NCI-H1694 (cell line): ENCODE results near the gene CHPF2.

Experiments
- DNase-seq: peaks from one replicate; lab custom pipeline; 2025; lab: John Stamatoyannopoulos, UW

CHPF2 gene

DNA sequence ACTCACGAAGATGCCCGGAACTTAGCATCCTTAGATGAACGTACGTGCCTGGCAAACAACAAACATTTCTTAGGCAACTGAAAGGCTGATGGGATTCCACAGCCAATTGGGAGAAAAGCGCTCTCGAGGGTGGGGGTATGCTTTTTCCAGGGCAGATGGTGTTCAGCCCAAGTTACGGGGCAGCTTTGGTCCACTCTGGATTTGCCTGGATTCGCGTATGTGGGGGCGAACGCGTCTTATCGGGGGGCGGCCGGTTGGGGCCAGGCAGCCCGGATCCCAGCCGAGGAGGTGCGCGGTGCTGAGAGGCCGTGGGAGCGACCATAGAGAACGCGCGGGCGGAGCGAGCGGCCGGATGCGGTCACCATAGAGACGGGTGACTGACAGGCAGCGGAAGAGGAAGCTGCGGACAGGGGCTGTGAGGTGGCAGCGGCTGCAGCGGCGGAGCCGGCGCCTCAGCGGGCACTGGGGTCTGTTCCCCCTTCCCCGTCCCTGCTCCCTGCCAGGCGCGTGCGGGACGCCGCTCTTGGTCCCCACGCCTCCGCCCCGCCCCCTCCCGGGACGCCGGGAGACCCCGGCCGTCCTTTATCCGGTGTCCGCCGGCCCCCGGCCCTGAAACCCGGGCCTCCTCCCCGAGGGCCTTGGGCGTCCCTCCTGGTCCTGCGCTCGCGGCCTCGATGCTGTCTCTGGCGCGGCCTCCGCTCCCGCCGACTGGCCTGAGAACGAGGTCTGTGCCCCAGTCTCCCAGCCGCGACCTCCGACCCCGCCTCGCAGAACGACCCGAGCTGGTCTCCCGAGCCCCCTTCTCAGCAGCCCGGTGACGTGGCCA lies at the start of gene CHPF2:
Gene CHPF2, plus strand, starts transcription at position 393 of the 826 bp plus-strand sequence. CDS start 1,529 bp downstream, outside the sequence.
- DNase-seq, result peak; percentile 61

DNA sequence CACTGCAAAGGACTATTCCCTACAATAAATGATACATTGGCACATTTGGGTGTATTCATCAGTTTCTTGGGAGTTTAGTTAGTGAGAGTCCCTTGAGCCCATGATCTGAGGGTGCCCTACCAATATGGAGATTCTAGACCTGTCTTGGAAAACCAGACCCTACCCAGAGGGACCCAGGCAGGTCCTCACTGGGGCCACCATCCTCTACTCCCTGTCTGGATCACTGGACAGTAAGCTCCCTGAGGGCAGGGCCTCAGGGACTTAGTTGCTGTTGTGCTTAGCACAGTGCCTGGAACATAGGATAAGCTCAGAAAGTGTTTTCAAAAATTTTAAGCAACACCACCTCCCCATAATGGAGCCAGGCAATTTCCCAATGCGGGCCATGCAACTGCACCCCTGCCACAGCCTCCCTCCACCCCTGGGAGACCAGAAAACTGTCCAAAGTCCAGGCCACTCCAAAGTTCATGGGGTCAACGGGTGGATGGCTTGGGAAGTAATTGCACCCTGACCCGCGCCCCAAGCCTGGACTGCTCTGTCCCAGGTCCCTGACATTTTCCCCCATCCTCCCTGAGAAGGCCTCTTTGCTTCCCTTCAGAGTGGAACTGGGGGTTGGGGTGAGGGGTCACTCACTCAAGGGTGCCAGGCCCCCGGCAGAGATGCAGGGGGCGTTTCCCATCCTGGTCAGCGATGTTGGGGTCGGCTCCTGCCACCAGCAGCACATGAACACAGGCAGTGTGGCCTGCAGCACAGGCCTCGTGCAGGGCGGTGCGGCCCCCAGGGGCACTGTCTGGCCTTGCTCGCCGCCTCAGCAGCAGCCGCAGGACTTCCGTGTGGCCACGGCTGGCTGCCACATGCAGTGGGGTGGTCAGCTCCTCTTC lies 46.3 kb upstream of the CHPF2 start:
- DNase-seq, result no peak

DNA sequence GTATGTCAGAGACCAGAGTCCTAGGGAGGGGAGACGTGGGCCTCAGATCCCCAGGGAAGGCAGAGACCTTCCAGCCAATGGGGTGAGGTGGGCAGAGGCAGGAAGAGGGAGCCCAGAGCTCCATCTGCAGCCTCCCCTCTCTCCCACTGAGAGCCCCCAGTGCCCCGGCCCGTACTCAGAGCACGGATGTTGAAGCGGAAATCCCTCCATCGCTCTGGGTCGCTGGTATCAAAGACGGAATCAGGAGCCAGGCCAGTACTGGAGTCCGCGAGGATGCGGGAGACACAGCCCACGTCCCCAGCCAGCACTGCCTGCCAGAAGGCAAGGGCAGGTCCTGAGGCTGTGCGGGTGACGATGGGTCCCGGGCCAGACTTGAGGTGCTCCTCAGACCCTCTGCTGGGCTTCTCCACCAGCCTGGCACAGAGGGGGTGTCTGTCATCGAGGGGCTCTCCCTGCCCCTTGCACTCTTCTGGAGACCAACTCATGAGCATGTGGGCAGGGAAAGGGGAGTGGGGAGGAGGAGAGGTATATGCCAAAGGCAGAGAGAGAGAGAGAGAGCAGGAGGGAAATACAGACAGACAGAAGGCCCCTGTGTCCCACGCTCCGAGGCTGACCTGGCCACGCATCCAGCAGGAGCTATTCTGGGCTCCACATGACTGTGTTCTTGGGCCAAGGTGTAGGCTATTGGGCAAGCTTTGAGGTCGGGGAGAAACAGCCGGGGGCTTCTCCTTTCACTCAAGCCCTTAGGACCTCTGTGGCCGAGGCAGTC lies 45.5 kb upstream of the CHPF2 start, which contains the start of gene ASB10:
Gene ASB10, minus strand, starts transcription at position 611 of the 769 bp plus-strand sequence. Its CDS starts 120 bp downstream, at position 491.
- DNase-seq, result no peak

DNA sequence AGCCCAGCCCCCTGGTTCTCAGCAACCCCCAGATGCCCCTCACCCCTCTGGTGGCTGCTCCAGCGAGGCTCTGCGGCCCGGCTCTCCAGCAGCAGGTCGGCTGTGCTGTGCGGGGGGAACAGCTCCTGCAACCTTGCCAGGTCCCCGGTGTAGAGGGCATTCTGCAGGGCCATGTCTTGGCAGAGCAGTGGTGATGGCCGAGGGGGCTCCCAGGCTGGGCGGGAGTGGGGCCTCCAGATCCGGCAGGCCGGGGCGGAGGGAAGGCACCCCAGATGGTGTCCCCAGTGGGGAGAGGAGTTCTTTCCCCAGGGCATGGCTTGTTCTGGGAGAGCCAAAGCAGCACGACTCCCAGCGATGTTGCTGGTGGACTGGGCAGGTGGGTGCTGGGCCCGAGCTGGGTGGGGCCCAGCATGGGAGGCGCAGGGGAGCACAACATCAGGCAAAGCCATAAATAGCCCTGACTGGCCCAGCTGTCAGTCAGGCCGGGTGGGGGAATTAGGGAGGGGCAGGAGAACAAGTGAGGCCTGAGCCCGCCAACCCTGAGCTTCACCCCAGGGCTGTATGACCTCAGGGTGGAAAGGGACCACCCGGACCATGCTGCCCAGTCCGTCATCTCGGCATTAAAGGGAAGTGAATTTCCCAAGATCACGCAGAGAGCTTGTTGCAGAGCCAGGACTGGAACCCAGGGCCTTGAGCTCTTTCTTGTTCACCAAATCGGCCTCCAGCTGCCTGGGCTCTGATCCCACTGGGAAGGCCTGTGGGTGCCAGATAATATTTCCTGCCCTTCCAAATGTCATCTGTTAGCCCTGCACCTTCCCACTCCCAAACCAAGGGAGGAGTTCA lies 44.7 kb upstream of the CHPF2 start:
- DNase-seq, result no peak

DNA sequence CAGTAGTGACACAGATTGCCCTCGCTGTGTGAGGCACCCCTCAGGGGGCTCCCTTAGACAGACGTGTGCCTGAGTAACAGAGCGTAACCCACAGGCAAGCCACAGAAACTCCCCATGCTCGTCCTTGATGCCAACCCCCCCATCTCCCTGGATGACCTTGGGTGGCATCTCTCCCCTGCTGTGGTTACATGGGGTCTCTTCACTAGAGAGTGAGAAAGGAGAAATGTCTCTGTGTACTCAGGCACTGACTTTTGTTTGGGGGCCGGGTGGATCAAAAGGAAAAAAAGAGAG lies 44.1 kb upstream of the CHPF2 start:
- no peak for DNase-seq

- no peak for DNase-seq
These were observed 43.2 kb upstream of the CHPF2 start for GRCh38 chr7:151189038-151189437.

DNA sequence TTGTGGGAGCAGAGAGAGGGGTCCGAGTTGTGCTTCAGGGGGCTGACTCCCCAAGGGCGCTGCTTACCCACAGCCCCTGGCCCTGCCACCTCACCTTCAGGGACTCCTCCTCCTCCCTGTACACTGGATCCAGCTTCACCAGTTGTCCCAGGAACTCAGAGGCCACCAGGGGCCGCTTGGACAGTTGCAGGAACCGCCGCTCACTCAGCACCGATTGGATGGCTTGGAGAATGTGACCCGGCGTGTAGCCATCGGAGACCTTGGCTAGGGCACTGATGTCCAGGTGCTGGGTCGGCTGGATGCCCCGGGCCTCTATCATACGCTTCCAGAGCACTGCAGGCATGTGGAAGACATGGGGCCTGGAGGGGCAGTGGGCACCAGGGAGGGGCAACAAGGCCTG lies 40.7 kb upstream of the CHPF2 start:
- DNase-seq, result no peak

GRCh38 chr7:151192002-151192539 lies 40.2 kb upstream of the CHPF2 start:
- DNase-seq, result no peak

- DNase-seq, result no peak
These were observed 38.9 kb upstream of the CHPF2 start for GRCh38 chr7:151193203-151193978.

GRCh38 chr7:151194188-151194587 lies 38.1 kb upstream of the CHPF2 start:
- no peak for DNase-seq

DNA sequence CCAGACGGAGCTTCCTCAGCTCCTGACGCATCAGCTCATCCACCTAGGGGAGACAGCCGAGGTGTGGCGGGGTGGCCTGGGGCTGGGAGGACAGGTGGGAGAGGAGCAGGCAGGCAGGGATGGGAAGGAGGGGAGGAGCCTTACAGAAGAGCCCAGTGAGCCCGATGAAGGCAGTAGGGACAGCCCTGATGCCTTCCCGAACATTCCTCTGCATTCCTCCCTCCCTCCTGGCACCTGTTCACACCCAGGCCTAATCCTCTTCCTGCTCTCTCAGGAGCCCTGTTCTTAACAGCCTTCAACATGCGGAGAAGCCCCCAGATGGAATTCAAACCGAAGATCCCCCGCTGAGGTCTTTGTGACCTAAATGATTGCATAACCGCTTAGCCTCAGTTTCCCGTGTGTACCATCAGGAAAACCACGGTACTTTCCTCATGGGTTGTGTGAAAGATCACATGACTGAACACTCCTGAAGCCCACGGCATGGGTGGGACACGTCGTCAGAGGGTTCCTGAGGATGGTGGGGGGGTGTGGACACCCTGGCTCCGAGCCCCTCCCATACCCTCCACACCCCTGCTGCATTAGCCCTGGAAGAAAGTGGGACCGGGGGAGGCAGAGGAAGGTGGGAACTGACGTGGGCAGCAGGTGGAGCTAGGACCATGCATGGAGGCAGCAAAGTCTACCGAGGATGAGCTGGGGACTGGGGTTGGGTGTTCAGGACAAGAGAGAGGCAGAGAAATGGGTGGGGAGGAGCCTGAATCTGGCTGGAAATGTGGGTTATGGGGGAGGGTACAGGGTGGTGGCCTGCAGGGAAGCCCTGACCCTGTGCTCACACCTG lies 36.5 kb upstream of the CHPF2 start:
- no peak for DNase-seq

- no peak for DNase-seq
These were observed 34.4 kb upstream of the CHPF2 start for GRCh38 chr7:151197932-151198331.

DNA sequence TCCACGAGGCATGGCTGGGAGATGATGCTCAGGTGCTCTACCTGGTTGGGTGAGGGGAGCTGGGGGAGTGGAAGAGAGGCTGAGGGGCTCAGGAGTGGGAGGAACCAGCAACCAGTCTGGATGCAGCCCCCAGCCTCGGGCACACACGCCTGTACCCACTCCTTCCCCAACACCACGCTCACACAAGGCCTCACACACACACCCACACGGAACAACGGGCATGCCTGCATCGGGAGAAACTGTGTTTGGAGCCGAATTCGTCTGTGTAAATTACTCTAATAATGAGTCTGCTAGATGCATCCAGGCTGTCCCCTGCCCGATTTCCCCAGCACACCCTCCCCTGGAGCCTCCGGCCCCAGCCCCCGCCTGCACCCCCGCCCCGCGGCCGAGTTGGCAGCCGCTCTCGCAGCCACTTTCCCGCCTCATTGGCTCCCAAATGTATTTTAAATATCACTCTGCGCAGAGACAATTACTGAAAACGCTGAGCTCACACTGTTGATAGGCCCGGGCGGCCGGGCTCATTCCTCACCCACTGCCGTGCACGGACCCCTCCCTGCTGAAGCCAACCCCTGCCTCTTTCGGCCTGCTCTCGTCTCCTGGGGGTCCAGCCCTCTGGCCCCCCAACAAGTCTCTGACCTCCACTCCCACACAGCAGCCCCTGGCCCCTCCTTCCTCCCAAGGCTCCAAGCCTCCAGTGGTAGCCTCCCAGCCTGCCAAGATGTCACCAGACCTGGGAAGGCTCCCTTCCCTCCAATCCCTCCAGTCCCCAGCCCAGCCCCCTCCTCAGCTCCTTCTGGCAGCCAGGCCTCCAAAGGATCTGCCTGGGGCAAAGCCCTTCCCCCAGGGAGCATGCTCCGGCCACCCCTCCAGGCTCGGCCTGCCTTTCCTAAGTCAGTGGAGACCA lies 33.1 kb upstream of the CHPF2 start:
- peak; percentile 14 for DNase-seq

GRCh38 chr7:151201344-151201743 lies 30.9 kb upstream of the CHPF2 start:
- no peak for DNase-seq

DNA sequence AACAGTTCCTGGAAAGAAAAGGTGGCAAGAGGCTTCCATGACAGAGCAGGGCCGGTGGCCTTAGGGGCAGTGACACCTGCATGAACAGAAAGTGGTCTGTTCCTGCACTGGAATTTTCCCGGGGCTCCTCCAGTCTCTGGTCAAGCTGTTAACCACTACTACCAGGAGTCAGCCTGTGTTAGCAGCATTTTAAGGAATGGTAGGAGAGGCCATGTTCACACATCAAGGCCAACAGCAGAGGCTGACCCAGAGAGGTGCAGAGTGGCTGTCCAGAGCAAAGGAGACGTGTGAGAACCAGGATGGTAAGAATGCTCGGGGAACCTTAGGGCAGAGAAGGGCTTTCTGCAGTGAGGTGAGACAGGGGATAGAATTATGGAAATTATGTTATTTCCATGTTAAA lies 30.5 kb upstream of the CHPF2 start:
- DNase-seq, result no peak

DNA sequence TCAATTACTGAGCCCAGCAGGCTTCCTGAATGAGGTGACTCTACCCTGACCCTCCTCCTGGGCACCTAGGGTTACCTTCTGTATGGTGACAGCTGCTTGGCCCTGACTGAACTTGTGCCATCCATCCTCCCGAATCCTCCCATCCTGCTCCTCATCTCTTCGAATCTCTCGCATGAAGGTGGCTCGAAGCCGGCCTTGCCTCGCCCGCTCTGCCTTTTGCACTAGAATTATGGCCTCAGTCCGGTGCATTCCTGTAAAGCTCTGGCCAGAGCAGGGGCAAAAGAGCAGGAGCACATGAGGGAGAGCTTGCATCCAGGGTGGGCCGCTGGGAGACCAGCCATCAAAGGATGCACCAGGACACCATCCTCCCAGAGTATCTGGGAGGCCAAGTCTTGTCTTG lies 29.4 kb upstream of the CHPF2 start:
- DNase-seq, result no peak

- DNase-seq, result no peak
These were observed 27.8 kb upstream of the CHPF2 start for GRCh38 chr7:151204383-151205032.

GRCh38 chr7:151205730-151206129 lies 26.6 kb upstream of the CHPF2 start:
- DNase-seq, result no peak
